LNCAP (cell line): ENCODE results near the gene SLC22A23.

ENCODE experiments used
- CTCF ChIP-seq: fragments of 450-650 bp; IDR thresholded peaks from 2 replicates; pipeline ENCODE4 v1.5.1; 2017; ENCODE audit warnings: mild to moderate bottlenecking

SLC22A23 gene

DNA sequence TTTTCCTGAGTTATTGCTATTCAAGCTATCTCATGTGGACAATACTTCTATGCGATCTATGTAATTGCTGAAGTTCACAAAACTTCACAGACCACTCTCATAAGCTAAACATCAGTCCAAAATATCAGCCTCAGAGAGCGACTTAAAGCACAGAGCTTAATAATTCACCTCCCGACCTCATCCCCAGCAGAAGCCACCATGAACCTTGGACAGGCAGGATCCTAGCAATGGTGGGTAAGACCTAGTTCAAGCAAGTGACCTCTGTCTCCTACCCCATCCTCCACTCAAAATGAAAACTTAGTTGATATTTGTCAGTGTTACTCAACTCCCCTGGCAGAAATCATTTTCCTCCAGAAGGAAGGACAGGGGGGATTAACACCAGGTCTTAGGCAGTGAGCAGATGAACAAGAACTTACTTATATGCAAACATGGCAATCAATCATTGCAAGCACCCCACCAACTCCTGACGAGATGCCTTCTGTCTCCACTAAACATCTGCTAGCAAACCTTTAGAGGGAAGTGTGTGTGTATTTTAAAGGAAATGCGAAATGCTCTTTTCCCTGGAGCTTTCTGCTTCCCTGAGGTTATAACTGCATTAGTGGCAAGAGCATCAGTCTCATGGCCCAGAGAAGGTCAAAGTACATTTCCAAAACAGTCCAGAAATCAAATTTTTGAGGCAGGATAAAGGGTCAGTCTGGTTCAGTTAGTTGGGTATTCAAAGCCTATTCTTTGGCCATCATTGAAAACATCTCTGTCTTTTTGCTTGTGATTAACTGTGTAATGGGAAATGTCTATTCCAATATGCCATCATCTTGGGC is 90.0 kb downstream of the SLC22A23 start:
- TF ChIP-seq CTCF: no peak

DNA sequence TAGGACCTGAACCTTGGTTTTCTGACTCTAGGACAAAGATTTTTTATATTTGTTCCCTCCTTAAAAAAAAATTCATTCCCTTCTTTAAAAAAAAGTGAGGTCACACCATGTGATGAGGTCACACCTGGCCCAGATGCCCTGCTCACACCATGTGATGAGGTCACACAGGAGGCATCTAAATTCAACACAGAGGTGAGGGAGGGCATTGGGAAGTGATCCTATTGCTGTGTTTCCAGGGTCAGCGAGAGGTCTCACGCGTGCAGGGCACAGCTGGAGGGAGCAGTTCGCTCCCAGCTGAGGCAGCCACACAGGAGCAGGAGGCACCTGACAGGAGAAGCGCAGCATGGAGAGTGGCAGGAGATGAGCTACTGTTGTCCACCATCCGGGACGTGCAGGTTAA is 92.5 kb downstream of the SLC22A23 start:
- TF ChIP-seq CTCF: no peak

DNA sequence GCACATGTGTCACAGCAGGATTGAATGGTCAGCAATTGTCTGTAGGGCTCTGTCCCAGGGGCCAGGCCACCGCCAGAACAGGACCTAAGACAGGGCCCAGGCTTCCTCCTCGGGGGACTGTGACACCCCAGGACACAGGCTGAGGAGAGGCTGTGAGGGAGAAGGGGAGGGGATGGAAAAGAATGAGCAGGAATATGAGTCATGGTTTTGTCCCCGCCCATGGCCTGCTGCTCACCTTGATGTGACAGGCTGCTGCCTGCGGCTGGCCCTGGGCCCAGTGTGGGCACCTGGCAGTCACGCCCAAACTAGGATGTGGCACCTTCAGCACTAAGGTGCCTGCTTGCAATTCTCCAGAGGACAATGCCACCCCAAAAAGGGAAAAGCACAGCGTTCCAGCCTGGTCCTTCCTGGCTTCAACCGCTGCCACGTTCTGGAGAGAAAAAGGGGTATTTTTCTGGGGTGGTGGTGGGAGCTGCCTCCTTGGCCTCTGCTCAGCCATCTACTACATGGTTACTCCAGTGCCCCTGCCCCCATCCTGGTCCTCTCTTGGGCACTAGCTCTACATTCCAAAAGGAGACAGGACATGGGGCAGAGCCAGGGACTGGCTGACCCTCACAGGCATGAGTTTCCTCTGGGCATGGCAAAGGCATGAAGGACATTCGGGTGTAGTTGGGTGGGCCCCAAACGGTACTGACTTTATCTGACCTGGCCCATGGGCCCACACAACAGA is 93.4 kb downstream of the SLC22A23 start:
- no peak for TF ChIP-seq CTCF

GRCh38 chr6:3361312-3362037 is 95.4 kb downstream of the SLC22A23 start:
- no peak for TF ChIP-seq CTCF

GRCh38 chr6:3360727-3361045 is 96.2 kb downstream of the SLC22A23 start:
- no peak for TF ChIP-seq CTCF

DNA sequence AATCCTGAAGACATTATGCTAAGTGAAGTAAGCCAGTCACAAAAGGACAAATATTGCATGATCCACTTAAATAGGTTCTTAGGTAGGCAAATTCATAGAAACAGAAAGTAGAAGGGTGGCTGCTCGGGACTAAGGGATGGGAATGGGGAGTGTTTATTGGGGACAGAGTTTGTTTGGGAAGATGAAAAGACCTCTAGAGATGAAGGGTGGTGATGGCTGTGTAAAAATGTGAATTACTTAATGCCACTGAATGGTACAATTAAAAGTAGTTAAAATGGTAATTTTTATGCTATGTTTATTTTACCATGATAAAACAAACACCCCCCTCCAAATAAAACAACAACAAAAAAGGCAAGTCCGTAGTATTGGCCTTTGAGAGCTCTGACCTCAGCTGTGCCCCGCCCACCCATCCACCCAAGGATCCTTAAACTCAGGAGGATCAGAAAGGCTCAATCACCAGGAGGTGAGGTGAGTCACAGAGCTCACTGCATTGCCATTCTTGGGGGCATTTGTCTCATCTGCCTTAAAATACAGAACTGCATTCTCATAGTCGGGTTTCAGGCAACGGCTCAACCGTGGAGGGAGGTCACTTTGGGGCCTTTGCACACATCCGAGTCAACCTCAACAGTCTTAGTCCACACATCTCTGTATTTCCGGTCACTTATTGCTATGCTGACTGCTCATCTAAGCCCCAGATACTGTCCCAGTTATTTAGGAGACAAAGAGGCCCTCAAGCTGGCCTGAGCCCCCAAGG is 96.7 kb downstream of the SLC22A23 start:
- TF ChIP-seq CTCF: no peak

- no peak for TF ChIP-seq CTCF
Measured at GRCh38 chr6:3359101-3359752, 97.6 kb downstream of the SLC22A23 start.
